NCI-H2081 (cell line): ENCODE data around the gene NCAPD2.
A peak's percentile ranks its signal among the peaks of the same experiment; 100 is the strongest.

ENCODE experiments used
- DNase-seq, 2 experiments: peaks; one replicate each; lab custom pipeline; 2025; lab: John Stamatoyannopoulos, UW

The NCAPD2 gene

GRCh38 chr12:6533923-6534694 lies 40.2 kb downstream of the NCAPD2 start, which contains the start of gene GAPDH:
Gene GAPDH (plus strand): TSS chr12:6534517. CDS start chr12:6534833, 316 bp downstream.
- peak; percentile 97 to 98 for DNase-seq

- DNase-seq: no peak
These were observed 40.7 kb downstream of the NCAPD2 start for GRCh38 chr12:6534695-6534944.

GRCh38 chr12:6534945-6535696 lies 41.2 kb downstream of the NCAPD2 start:
- peak; percentile 78 to 81 for DNase-seq

GRCh38 chr12:6535697-6535946 lies 41.7 kb downstream of the NCAPD2 start:
- no peak for DNase-seq

GRCh38 chr12:6535960-6536847 lies 42.3 kb downstream of the NCAPD2 start:
- DNase-seq: no peak

- no peak for DNase-seq
These were observed 43.1 kb downstream of the NCAPD2 start for GRCh38 chr12:6536894-6537579.

- DNase-seq: peak; percentile 73 to 79
These were observed 43.9 kb downstream of the NCAPD2 start for GRCh38 chr12:6537580-6538419.

GRCh38 chr12:6538420-6539313 lies 44.8 kb downstream of the NCAPD2 start:
- no peak for DNase-seq

- no peak for DNase-seq
These were observed 45.4 kb downstream of the NCAPD2 start for GRCh38 chr12:6539314-6539682.

- no peak for DNase-seq
These were observed 45.8 kb downstream of the NCAPD2 start for GRCh38 chr12:6539707-6540134.

GRCh38 chr12:6540181-6540877 lies 46.4 kb downstream of the NCAPD2 start:
- DNase-seq: peak; percentile 7 to 21

GRCh38 chr12:6541371-6542165 lies 47.7 kb downstream of the NCAPD2 start:
- no peak for DNase-seq

GRCh38 chr12:6542209-6543009 lies 48.5 kb downstream of the NCAPD2 start:
- no peak for DNase-seq

GRCh38 chr12:6546016-6546415 lies 52.1 kb downstream of the NCAPD2 start:
- no peak for DNase-seq

- DNase-seq: no peak
These were observed 53.7 kb downstream of the NCAPD2 start for GRCh38 chr12:6547566-6547965.

- DNase-seq: no peak
These were observed 54.1 kb downstream of the NCAPD2 start for GRCh38 chr12:6547987-6548386.

GRCh38 chr12:6548556-6548955 lies 54.7 kb downstream of the NCAPD2 start:
- no peak for DNase-seq
